GM23248 (cell line): ENCODE measurements around the gene SCYGR3.

Source experiments
- EZH2 ChIP-seq: fragments of 200-600 bp; sonication (generic); IDR thresholded peaks from 2 replicates; pipeline ENCODE4 v1.6.1; 2018; ENCODE audit warnings: antibody characterized with exemption, mild to moderate bottlenecking; ENCODE audit not compliant: insufficient read depth, poor library complexity, severe bottlenecking
- EZH2phosphoT487 ChIP-seq: fragments of 200-600 bp; sonication (generic); IDR thresholded peaks from 2 replicates; pipeline ENCODE4 v1.6.1; 2018; ENCODE audit warnings: antibody characterized with exemption, moderate library complexity, mild to moderate bottlenecking, low read depth; ENCODE audit not compliant: insufficient read depth

GRCh38 chr2:227568852-227569169 is 45.8 kb downstream of the SCYGR3 start:
- no peak for TF ChIP-seq EZH2
- no peak for TF ChIP-seq EZH2phosphoT487
